Measurements from ENCODE around the gene PRKAR1B.

Gene PRKAR1B

GRCh38 chr7:607938-608337 is 119.1 kb downstream of the PRKAR1B start:
- DNase-seq (ENCODE audit: low read depth in 2 of 3, low spot score in 2 of 3) = no peak

- no peak for DNase-seq (ENCODE audit: low read depth in 2 of 3, low spot score in 2 of 3)
These were observed 121.2 kb downstream of the PRKAR1B start for GRCh38 chr7:605661-606450.

GRCh38 chr7:604884-605531 is 122.1 kb downstream of the PRKAR1B start:
- DNase-seq (ENCODE audit: low read depth in 2 of 3, low spot score in 2 of 3) = no peak

- DNase-seq (ENCODE audit: low read depth in 2 of 3, low spot score in 2 of 3) = peak; percentile 74 to 90 (median 87)
These were observed 122.8 kb downstream of the PRKAR1B start for GRCh38 chr7:604001-604883.

DNA sequence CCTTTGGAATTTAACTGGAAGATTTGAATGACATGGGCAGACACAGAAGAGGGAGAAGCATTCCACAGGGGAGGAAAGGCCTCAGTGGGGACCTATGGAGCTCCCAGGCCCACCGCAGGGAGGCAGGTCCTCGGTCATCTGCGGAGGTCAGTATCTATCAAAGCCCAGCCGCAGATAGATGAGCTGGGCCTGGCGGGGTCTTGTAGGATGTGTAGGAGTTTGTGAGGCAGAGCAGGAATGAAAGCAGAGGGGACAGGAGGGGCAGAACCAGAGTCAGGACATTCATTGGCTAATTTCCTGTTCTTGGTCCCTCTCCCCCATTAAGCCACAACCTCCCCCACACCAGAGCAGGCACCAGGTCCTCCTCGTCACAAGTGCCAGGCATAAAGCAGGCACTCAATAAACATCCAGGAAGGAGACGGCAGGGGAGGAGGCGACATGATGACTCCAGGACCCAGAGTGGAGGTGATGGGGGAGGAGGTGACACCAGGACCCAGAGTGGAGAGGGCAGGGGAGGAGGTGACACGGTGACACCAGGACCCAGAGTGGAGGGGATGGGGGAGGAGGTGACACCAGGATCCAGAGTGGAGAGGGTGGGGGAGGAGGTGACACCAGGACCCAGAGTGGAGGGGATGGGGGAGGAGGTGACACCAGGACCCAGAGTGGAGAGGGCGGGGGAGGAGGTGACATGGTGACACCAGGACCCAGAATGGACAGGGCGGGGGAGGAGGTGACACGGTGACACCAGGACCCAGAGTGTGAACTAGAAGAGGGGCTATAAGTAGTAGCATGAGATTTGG is 123.7 kb downstream of the PRKAR1B start:
- no peak for DNase-seq (ENCODE audit: low read depth in 2 of 3, low spot score in 2 of 3)

DNA sequence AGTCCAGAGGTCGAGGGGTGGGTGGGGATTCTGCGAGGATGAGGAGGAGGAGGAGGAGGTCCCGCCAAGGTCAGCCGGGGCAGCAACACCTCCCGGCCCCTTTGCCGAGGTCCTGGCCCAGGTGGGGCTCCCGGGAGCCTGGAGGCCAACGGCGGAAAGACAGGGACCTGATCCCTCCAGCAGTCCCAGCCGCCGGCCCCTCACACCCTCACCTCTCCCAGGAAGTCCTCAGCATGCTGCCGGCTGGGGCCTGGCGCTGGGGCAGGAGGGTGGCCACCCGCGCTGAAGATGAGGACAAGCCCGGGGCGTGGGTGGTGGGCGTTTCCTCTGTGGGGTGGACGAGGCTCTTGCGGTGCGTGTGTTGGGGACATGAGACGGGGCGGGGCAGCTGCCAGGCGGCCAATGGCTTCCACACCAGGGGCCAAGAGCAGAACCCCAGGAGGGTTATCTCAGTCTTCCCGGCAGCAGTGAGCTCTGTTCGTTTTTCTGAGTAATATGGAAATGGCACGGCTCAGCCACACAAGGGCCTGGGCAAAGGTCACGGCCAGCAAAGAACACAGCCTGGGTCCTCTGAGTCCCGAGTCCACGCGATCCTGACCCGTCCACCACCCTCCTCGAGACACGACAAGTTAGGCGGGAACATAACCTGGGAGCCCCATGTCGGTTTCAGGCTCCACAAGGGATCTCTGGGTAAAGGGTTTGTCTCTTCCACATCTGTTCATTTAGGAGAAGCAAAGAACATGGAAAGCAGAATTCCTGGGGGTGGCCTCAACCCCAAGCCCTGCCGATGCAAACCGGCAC is 124.5 kb downstream of the PRKAR1B start:
- DNase-seq (ENCODE audit: low read depth in 2 of 3, low spot score in 2 of 3) = peak in 2 of 3 experiments; percentile 56 to 59

GRCh38 chr7:601595-602340 is 125.3 kb downstream of the PRKAR1B start:
- peak; percentile 73 to 94 (median 85) for DNase-seq (ENCODE audit: low read depth in 2 of 3, low spot score in 2 of 3)

- no peak for DNase-seq (ENCODE audit: low read depth in 2 of 3, low spot score in 2 of 3)
These were observed 126.0 kb downstream of the PRKAR1B start for GRCh38 chr7:601036-601594.

DNA sequence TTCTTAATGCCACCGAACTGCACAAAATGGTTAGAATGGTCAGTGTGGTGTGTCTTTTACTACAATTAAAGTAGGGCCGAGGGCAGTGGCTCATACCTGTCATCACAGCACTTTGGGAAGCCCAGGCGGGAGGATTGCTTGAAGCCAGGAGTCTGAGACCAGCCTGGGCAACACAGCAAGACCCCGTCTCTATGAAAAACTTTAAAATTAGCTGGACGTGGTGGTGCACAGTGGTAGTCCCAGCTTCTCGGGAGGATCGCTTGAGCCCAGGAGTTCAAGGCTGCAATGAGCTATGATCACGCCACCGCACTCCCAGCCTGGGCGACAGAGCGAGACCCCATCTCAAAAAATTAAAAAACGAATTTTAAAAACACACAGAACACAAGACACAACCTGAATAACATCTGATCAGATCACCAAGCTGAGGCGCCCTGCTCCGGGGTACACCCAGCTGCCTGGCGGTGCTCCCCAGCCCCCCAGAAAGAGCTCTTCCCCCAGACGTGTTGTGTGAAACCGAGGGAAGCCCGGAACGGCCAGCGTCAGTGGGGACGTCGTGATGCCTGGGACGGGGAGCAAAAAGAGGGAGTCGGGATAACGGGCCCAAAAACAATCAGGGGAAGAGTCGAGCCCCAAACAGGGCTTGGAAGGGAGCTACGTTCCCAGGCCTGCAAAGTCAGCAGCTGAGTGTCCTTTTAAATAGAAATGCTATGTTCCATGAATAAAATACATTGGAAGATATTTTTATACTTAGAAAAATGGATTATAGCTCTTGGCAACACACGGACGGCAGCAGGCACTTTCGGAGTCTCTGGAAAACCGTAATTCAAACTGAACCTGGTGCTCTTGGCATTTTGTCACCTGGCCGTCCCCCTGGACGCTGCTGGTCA is 126.7 kb downstream of the PRKAR1B start:
- no peak for DNase-seq (ENCODE audit: low read depth in 2 of 3, low spot score in 2 of 3)

- no peak for DNase-seq (ENCODE audit: low read depth in 2 of 3, low spot score in 2 of 3)
These were observed 128.2 kb downstream of the PRKAR1B start for GRCh38 chr7:598899-599298.

DNA sequence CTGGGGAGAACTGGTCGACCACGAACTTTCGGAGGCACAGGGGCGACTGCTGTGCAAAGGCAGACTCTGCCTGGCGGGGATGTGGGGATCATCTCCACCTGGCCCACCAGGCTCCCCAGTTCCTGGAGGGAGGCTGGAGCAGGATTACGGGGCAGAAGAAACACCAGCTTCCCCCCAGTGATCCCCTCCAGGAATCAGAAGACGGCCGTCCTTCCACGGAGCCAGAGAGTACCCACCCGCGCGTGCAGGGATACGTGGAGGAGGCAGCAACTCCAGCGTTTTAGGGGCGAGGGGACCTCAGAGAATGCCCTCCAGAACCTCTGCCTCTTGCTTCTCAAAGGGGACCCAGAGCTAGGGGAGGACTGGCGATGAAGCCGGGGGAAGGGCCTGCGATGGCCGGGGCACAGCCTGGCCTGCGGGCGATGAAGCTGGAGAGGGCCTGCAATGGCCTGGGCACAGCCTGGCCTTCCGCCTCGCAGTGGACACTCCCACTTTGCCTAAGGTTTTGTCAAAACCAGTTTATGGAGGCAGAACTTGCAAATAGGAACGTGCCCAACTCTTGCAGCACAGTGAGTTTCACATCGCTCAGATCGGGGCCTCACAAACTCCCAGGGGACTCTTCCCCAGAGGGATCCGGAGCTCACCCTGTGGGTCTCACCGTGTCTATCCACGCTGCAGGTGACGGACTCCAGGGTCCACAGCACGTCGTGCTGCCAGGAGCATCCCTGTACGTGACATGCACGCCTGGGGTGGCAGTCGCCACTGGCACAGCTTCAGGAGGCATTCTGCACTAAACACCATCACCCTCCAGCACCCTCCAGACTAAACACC is 129.5 kb downstream of the PRKAR1B start:
- no peak for DNase-seq (ENCODE audit: low read depth in 2 of 3, low spot score in 2 of 3)

DNA sequence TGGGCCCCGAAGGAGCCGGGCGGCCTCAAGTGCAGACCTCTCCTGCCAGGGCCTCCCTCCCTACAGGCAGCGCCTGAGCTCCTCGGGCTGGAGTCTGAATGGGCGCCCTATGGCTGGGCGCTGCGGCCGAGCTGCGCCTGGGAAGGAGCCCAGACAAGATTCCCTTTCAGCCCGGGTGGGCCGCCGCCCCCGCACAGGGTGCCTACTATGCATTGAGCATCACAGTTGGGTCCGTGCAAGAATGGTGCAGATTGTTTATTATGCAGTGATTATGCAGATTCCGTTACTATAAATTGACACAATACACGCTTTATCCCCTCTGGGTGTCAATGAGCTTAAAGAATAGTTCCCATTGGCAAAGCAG is 130.3 kb downstream of the PRKAR1B start:
- no peak for DNase-seq (ENCODE audit: low read depth in 2 of 3, low spot score in 2 of 3)

- no peak for DNase-seq (ENCODE audit: low read depth in 2 of 3, low spot score in 2 of 3)
These were observed 130.8 kb downstream of the PRKAR1B start for GRCh38 chr7:596071-596818.

DNA sequence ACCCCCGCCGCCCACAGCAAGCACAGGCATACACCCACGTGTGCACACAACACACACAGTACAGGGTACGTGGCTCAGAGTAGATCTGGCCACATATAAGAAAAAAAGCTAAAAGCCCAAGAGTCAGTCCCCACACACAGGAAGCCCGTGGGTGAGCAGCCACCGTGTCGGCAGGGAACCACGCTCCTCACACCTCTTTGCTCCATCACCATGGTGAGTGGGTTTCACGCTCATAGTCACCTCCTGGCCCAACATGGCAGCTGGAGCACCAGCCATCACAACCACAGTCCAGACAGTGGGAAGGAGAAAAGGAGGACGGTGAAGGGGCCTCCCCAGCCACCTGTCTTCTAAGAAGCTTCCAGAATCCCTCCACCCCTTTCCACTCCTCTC is 131.5 kb downstream of the PRKAR1B start:
- DNase-seq (ENCODE audit: low read depth in 2 of 3, low spot score in 2 of 3) = no peak

GRCh38 chr7:594920-595620 is 132.0 kb downstream of the PRKAR1B start:
- no peak for DNase-seq (ENCODE audit: low read depth in 2 of 3, low spot score in 2 of 3)
